ENCODE data around the gene PPP1R12A. TPM values are rescaled to one million over a fixed set of nuclear protein-coding genes. Genes with fewer than 3 reads are reported as not detected.

PPP1R12A gene
- total and polyA plus RNA-seq, 5 donors: 20.2 to 77.1 (median 70.5) TPM

DNA sequence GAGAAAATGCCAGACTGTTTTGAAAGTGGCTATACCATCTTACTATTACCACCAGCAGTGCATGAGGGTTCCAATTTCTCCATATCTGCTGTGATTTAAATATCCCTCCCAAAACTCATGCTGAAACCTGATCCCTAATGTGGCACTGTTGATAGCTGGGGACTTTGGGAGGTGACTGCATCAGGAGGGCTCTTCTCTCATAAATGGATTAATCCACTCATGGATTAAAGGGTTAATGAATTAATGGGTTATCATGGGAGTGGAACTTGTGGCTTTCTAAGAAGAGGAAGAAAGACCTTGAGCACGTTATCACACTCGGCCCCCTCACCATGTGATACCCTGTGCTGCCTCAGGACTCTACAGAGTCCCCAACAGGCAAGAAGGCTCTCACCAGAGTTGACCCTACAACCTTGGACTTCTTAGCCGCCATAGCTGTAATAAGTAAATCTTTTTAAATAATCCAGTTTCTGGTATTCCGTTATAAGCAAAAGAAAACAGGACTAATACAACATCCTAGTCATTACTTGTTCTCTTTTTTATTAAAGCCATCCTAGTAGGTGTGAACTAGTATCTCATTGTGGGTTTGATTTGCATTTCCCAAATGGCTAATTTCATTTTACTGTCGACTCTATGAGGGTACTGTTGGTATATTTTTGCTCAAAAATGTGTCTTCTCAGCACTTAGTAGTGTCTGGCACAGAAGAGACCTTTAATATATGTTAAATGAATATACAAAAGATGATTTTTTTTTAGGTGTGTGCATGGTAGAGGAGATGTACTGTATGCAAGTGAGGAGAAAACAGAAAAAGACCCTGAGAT lies 14.3 kb downstream of the PPP1R12A start:
- H3K4me1 ChIP-seq (ENCODE audit: control insufficient read depth, insufficient read depth, low read length): peaks cover 9% of the 10 kb centered on the region
- intact Hi-C loops (cut with DNase I): no loop called here
- 84% methylated on average over 5 of the region's 5 CpGs for WGBS

DNA sequence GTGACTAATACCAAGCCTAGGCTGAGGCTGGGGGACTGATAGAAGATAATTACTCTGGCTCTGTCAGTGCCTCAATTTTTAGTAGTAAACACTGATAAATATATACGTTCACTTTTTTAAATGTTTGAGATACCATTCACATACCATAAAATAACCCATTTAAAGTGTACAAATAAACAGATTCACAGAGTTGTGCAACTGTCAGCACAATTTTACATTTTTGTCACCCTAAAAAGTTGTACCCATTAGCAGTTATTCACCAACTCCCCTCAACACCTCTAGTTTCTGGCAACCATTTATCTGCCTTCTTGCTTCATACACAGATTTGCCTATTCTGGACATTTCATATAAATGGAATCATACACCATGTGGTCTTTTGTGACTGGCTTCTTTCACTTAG lies 15.1 kb downstream of the PPP1R12A start:
- 73% methylated on average over 1 of the region's 1 CpG for WGBS
- H3K27ac ChIP-seq (ENCODE audit: low read length): no peak overlapping the region
- ATAC-seq: no peak

More for the DNA sequence above, 14.3 kb downstream of the PPP1R12A start:
- no peak for DNase-seq
- Histone ChIP-seq H3K27ac (ENCODE audit: low read length) (no peak overlapping the region), H3K27me3 (ENCODE audit: control insufficient read depth, insufficient read depth) (no peaks in the 10 kb centered on the region), H3K4me3 (ENCODE audit: low read length) (no peak overlapping the region), H3K9me3 (ENCODE audit: control insufficient read depth, low read length) (no peaks in the 10 kb centered on the region)
- no peak for ATAC-seq

DNA sequence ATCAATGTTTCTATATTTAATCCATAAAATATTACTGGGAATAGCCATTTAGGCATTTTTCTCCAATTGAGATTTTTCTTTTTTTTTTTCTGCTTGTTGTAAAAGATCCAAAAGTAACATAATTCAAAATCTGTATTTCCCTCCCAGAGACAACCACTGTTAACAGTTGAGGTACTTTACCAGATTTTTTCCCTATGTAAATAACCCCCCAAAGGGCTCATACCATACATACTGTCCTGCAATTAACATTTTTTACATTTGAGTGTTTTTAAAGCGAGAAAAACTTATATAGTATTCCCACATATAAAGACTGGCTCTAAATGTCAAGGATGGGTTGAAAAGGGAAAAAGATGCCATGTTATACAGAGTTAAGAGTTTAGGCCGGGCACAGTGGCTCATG lies 18.1 kb downstream of the PPP1R12A start:
- ATAC-seq (no peak), DNase-seq (no peak)
- 98% methylated on average over 2 of the region's 2 CpGs for WGBS
- Histone ChIP-seq H3K4me1 (ENCODE audit: control insufficient read depth, insufficient read depth, low read length) (peaks cover 6% of the 10 kb centered on the region), H3K9me3 (ENCODE audit: control insufficient read depth, low read length) (no peaks in the 10 kb centered on the region), H3K4me3 (ENCODE audit: low read length) (no peak overlapping the region), H3K27ac (ENCODE audit: low read length) (no peak overlapping the region), H3K27me3 (ENCODE audit: control insufficient read depth, insufficient read depth) (no peaks in the 10 kb centered on the region)
- intact Hi-C loops (cut with DNase I): no loop called here

More for the DNA sequence above, 15.1 kb downstream of the PPP1R12A start:
- Histone ChIP-seq H3K27me3 (ENCODE audit: control insufficient read depth, insufficient read depth) (no peaks in the 10 kb centered on the region), H3K4me1 (ENCODE audit: control insufficient read depth, insufficient read depth, low read length) (peaks cover 9% of the 10 kb centered on the region), H3K4me3 (ENCODE audit: low read length) (no peak overlapping the region), H3K9me3 (ENCODE audit: control insufficient read depth, low read length) (no peaks in the 10 kb centered on the region)
- intact Hi-C loops (cut with DNase I): no loop called here
- no peak for DNase-seq

DNA sequence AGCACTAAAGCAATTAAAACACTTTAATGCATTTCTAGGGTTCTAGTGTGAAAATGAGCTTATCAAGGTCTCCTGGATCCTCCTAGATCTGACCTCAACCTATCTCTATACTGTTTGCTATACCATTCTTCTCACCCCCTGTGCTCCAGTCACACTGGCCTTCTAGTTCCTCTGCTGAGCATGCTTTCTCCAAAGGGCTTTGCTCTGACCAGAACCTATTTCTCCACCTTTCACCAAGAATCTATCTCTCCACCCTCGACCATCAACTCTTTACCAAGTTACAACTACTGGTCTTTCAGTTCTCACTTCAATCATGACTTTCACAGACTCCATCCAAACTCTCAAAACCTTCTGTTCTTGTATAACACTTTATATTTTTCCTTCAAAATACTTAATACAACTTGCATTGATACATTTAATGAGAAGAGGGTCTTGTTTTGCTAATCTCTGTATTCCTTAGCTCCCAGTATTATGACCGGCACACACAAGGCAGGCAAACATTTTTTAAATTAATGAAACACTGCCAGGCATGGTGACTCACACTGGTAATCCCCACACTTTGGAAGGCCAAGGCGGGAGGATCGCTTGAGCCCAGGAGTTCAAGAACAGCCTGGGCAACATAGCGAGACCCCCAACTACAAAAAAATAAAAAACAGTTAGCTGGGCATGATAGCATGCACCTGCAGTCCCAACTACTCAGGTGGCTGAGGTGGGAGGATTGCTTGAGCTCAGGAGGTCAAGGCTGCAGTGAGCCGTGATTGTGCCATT lies 22.8 kb downstream of the PPP1R12A start:
- Histone ChIP-seq H3K4me1 (ENCODE audit: control insufficient read depth, insufficient read depth, low read length) (peaks cover 7% of the 10 kb centered on the region), H3K27ac (ENCODE audit: low read length) (no peak overlapping the region), H3K27me3 (ENCODE audit: control insufficient read depth, insufficient read depth) (no peaks in the 10 kb centered on the region), H3K4me3 (ENCODE audit: low read length) (no peak overlapping the region), H3K9me3 (ENCODE audit: control insufficient read depth, low read length) (no peaks in the 10 kb centered on the region)
- intact Hi-C loops (cut with DNase I): no loop called here
- ATAC-seq: peak in 1 of 2 donors; percentile 40
- 86% methylated on average over 6 of the region's 6 CpGs for WGBS
- DNase-seq: peak in 1 of 3 donors; percentile 32

DNA sequence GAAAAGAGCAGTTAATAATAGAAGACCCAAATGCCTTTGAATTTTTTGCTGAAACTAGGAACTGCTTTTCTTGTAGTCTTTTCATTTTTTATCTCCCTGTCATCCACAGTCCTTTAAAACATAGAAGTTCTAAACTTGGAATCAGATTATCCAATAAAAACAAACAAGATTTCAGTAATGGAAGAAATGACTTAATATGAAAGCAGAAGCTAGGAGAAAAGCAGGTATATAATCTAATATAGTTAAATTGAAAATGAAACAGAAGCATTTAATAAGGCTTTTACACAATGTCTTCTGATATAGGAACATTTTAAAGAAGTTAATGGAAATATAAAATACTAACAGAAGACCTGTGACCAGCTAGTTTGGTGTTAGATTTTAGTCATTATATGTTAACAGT lies 26.5 kb downstream of the PPP1R12A start:
- no peak for DNase-seq
- no peak overlapping the region for H3K4me3 ChIP-seq (ENCODE audit: low read length)
- no peaks in the 10 kb centered on the region for H3K9me3 ChIP-seq (ENCODE audit: control insufficient read depth, low read length)
- no peaks in the 10 kb centered on the region for H3K27me3 ChIP-seq (ENCODE audit: control insufficient read depth, insufficient read depth)
- intact Hi-C loops (cut with DNase I): no loop called here
- peaks cover 7% of the 10 kb centered on the region for H3K4me1 ChIP-seq (ENCODE audit: control insufficient read depth, insufficient read depth, low read length)
- no peak for ATAC-seq
- H3K27ac ChIP-seq (ENCODE audit: low read length): no peak overlapping the region

DNA sequence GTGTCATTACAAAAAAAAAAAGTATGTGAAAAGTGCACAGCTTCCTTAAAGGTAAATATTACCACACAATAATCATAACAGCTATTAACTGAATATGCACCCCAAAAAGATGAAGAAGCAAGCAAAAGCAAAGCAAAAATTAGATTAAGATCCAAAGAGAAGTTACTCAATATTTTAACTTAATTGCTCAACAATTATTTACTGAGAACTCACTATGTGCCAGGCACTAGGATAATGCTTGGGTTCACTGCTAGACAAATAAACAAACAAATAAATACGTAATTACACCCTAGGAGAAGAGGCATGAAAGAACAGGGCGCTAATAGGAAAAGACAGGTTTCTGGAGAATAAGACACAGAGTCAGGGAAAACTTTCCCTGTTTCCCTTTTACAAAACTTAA lies 33.4 kb downstream of the PPP1R12A start:
- WGBS: 81% methylated on average over 2 of the region's 2 CpGs
- intact Hi-C loops (cut with DNase I): no loop called here

DNA sequence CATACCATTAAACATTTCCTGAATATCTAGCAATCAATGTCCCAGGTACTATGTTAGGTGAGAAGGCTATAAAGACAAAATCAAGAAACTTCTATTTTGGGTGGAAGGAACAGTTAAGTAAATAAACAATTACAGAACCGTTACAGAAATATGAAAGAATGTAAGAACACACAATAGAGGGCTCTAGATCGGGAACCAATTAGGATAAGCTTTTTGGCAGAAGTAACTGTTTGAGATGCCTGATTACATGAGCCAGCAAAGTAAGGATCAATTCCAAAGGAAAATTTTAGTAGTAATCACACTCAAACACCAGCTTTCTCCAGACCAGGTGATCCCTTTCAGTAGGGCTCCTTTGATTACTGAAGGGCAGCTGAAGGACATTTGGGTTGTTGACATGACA lies 33.9 kb downstream of the PPP1R12A start:
- Histone ChIP-seq H3K27ac (ENCODE audit: low read length) (no peak overlapping the region), H3K4me3 (ENCODE audit: low read length) (no peak overlapping the region), H3K27me3 (ENCODE audit: control insufficient read depth, insufficient read depth) (no peaks in the 10 kb centered on the region), H3K9me3 (ENCODE audit: control insufficient read depth, low read length) (no peaks in the 10 kb centered on the region), H3K4me1 (ENCODE audit: control insufficient read depth, insufficient read depth, low read length) (no peaks in the 10 kb centered on the region)
- DNase-seq: no peak
- ATAC-seq: no peak
- intact Hi-C loops (cut with DNase I): no loop called here
- WGBS: 13% methylated on average over 2 of the region's 2 CpGs

More for the DNA sequence above, 33.4 kb downstream of the PPP1R12A start:
- no peak for ATAC-seq
- no peak overlapping the region for H3K4me3 ChIP-seq (ENCODE audit: low read length)
- H3K27me3 ChIP-seq (ENCODE audit: control insufficient read depth, insufficient read depth): no peaks in the 10 kb centered on the region
- no peak overlapping the region for H3K27ac ChIP-seq (ENCODE audit: low read length)
- no peaks in the 10 kb centered on the region for H3K4me1 ChIP-seq (ENCODE audit: control insufficient read depth, insufficient read depth, low read length)
- no peak for DNase-seq
- no peaks in the 10 kb centered on the region for H3K9me3 ChIP-seq (ENCODE audit: control insufficient read depth, low read length)

DNA sequence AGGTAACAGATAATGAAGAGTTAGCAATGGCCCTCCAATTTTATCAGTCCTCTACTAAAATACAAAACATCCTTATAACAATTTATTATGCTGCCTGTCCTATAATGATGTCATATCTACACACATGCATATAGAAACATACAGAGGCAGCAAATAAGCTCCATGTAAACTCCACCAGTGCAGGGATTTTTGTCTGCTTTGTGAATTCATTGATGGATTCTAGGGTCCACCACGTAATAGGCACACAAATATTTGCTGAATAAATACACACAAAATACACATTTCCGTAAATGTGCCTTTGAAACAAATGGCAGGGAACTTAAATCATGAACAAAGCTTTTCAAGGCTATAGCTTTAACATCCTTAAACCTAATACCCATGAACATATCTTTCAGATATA lies 34.7 kb downstream of the PPP1R12A start:
- Histone ChIP-seq H3K4me3 (ENCODE audit: low read length) (no peak overlapping the region), H3K9me3 (ENCODE audit: control insufficient read depth, low read length) (no peaks in the 10 kb centered on the region), H3K27ac (ENCODE audit: low read length) (no peak overlapping the region), H3K4me1 (ENCODE audit: control insufficient read depth, insufficient read depth, low read length) (no peaks in the 10 kb centered on the region), H3K27me3 (ENCODE audit: control insufficient read depth, insufficient read depth) (no peaks in the 10 kb centered on the region)
- DNase-seq (no peak), ATAC-seq (no peak)
- intact Hi-C loops (cut with DNase I): no loop called here
- 93% methylated on average over 2 of the region's 2 CpGs for WGBS

DNA sequence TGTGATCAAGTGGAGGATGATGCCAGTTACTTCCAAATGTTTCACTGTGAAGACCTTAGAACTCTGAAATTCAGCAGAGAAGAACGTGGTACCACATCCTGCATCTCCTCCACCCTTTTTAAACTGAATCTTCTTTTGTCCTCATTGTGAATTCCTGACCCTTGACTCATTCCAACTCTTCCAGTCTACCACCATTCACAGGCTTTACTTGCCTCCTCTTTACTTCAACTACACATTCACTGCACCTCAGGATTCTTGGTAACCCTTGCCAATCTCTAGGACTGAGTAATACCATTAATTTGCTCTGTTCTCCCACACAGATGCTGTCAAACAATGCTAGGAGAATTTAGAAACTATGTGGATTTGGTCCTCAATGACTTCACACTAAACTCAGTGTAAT lies 37.3 kb downstream of the PPP1R12A start:
- WGBS: 77% methylated on average over 1 of the region's 1 CpG
- intact Hi-C loops (cut with DNase I): no loop called here
- Histone ChIP-seq H3K27ac (ENCODE audit: low read length) (no peak overlapping the region), H3K4me1 (ENCODE audit: control insufficient read depth, insufficient read depth, low read length) (no peaks in the 10 kb centered on the region), H3K27me3 (ENCODE audit: control insufficient read depth, insufficient read depth) (no peaks in the 10 kb centered on the region), H3K9me3 (ENCODE audit: control insufficient read depth, low read length) (no peaks in the 10 kb centered on the region), H3K4me3 (ENCODE audit: low read length) (no peak overlapping the region)
- ATAC-seq (no peak), DNase-seq (no peak)

DNA sequence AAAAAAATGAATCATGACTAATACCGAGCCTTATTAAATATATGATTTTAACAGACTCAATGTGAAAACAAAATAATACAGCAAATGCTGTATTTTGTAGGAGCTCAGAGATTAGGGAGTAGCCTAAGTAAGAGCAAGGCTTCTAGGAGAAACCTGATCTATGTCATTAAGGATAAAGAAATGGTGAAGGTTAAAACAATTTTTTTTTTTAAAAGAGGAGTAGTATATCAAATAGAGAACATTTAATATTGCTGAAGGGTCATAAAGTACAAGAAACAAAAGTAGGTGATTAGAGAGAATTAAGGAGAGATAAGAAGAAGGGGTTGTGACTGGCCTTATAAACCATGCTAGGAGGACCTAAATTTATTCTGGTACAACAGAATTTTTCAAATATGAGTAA lies 39.1 kb downstream of the PPP1R12A start:
- no peak for DNase-seq
- no peaks in the 10 kb centered on the region for H3K9me3 ChIP-seq (ENCODE audit: control insufficient read depth, low read length)
- peaks cover 4% of the 10 kb centered on the region for H3K4me1 ChIP-seq (ENCODE audit: control insufficient read depth, insufficient read depth, low read length)
- H3K4me3 ChIP-seq (ENCODE audit: low read length): no peak overlapping the region
- intact Hi-C loops (cut with DNase I): no loop called here
- no peak overlapping the region for H3K27ac ChIP-seq (ENCODE audit: low read length)
- no peak for ATAC-seq
- H3K27me3 ChIP-seq (ENCODE audit: control insufficient read depth, insufficient read depth): no peaks in the 10 kb centered on the region
- 72% methylated on average over 1 of the region's 1 CpG for WGBS

DNA sequence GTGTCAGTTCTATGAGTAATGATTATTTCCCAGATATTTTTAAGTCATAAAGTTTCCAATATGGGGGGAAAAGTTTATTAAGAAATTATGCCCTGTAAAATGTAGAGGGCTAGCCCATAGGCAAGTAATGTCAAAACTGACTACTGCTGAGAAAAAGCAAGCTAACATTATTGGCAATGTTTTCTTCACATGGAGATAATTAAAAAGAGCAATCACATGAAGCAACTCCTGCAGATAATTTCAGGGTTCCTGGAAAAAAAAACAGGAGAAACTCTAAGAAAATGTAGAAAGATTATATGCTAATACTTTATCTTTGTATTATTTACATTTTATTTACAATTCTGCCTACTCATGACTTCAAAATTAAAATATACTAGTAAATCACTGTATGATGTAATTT lies 39.8 kb downstream of the PPP1R12A start:
- H3K27me3 ChIP-seq (ENCODE audit: control insufficient read depth, insufficient read depth): no peaks in the 10 kb centered on the region
- no peak for DNase-seq
- H3K9me3 ChIP-seq (ENCODE audit: control insufficient read depth, low read length): no peaks in the 10 kb centered on the region
- peaks cover 4% of the 10 kb centered on the region for H3K4me1 ChIP-seq (ENCODE audit: control insufficient read depth, insufficient read depth, low read length)
- H3K4me3 ChIP-seq (ENCODE audit: low read length): no peak overlapping the region
- no peak overlapping the region for H3K27ac ChIP-seq (ENCODE audit: low read length)
- intact Hi-C loops (cut with DNase I): no loop called here
- ATAC-seq: no peak

Data from right cardiac atrium (tissue), 5 donors.